OCI-LY1 (cell line): ENCODE measurements around the gene ZBTB20.

Source experiments
- H2AFZ ChIP-seq: fragments of 200-600 bp; sonication (generic), shearing (Covaris generic); 2 replicates; pipeline ENCODE4 v1.6.0; 2014; ENCODE audit warnings: antibody characterized with exemption, mild to moderate bottlenecking, low read length
- H3F3A ChIP-seq: fragments of 200-600 bp; sonication (generic), shearing (Covaris generic); 2 replicates; pipeline ENCODE4 v1.6.0; 2014; ENCODE audit warnings: mild to moderate bottlenecking, antibody characterized with exemption, low read length, moderate library complexity; ENCODE audit not compliant: insufficient read depth
- H3K27ac ChIP-seq: fragments of 200-600 bp; sonication (generic); 2 replicates; pipeline ENCODE4 v1.5.1; 2014; ENCODE audit warnings: low read length, mixed run types, mild to moderate bottlenecking, low read depth; ENCODE audit not compliant: poor library complexity, severe bottlenecking
- H3K27me3 ChIP-seq: fragments of 200-600 bp; sonication (generic); 2 replicates; pipeline ENCODE4 v1.6.0; 2014; ENCODE audit warnings: antibody characterized with exemption, mild to moderate bottlenecking, low read length, moderate library complexity; ENCODE audit not compliant: insufficient read depth
- H3K36me3 ChIP-seq: fragments of 200-600 bp; sonication (generic); 2 replicates; pipeline ENCODE4 v1.6.1; 2014; ENCODE audit warnings: mild to moderate bottlenecking, antibody characterized with exemption, low read length, moderate library complexity, mixed read lengths; ENCODE audit not compliant: insufficient read depth
- H3K4me1 ChIP-seq: fragments of 200-600 bp; sonication (generic); 2 replicates; pipeline ENCODE4 v1.5.1; 2014; ENCODE audit warnings: mild to moderate bottlenecking, low read length, moderate library complexity; ENCODE audit not compliant: insufficient read depth, severe bottlenecking
- H3K4me2 ChIP-seq: fragments of 200-600 bp; sonication (generic), shearing (Covaris generic); 2 replicates; pipeline ENCODE4 v1.6.1; 2014; ENCODE audit warnings: low read length
- H3K4me3 ChIP-seq: fragments of 200-600 bp; sonication (generic); 2 replicates; pipeline ENCODE4 v1.5.1; 2014; ENCODE audit warnings: low read length, low read depth, mild to moderate bottlenecking, mixed read lengths; ENCODE audit not compliant: poor library complexity, severe bottlenecking
- H3K79me2 ChIP-seq: fragments of 200-600 bp; shearing (Covaris generic); 2 replicates; pipeline ENCODE4 v1.6.1; 2016; ENCODE audit warnings: mixed run types, low read length, mixed read lengths; ENCODE audit not compliant: insufficient read depth
- H3K9ac ChIP-seq: fragments of 200-600 bp; sonication (generic), shearing (Covaris generic); 2 replicates; pipeline ENCODE4 v1.6.1; 2014; ENCODE audit warnings: mild to moderate bottlenecking, low read length, mixed read lengths
- H3K9me2 ChIP-seq: fragments of 200-600 bp; sonication (generic), shearing (Covaris generic); 2 replicates; pipeline ENCODE4 v1.6.1; 2014; ENCODE audit warnings: low read depth, mild to moderate bottlenecking, low read length, mixed read lengths
- H3K9me3 ChIP-seq: fragments of 200-600 bp; shearing (Covaris generic); 2 replicates; pipeline ENCODE4 v1.6.1; 2014; ENCODE audit warnings: low read length, mixed read lengths
- H4K20me1 ChIP-seq: fragments of 200-600 bp; sonication (generic), shearing (Covaris generic); 2 replicates; pipeline ENCODE4 v1.6.0; 2016; ENCODE audit warnings: mild to moderate bottlenecking, low read length; ENCODE audit not compliant: insufficient read depth
- EZH2 ChIP-seq: fragments of 200-600 bp; sonication (generic), shearing (Covaris generic); IDR thresholded peaks from 2 replicates; pipeline ENCODE4 v1.8.0; 2017; ENCODE audit warnings: borderline replicate concordance, mixed run types, mild to moderate bottlenecking, antibody characterized with exemption, low read length, moderate library complexity, mixed read lengths
- TF ChIP-seq, protein P1 (sequence below): fragments of 200-600 bp; sonication (generic), shearing (Covaris generic); IDR thresholded peaks from 2 replicates; pipeline ENCODE4 v1.5.1; 2017; ENCODE audit warnings: mild to moderate bottlenecking, antibody characterized with exemption, low read length, moderate library complexity, mixed read lengths

ZBTB20 gene

DNA sequence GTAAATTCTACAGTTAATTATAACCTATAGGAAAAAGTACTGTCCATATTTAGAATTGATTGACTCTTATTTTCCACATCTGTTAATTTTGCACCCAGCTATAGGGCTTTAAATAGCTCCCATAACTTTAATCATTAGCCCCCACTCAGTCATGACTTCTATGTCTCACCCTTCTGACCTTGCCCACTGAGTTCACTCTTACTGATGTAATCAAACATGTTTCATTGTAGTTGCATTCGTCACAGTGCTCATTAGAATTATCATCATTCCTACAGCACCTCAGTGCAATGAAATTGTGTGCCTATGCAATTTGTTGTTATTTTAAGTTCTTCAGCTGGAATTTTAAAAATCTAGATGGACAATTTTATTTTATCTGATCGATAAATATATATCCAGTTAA, 701.9 kb downstream of the ZBTB20 start:
- H3K27ac ChIP-seq = no peak overlapping the region
- no peak overlapping the region for H3K4me2 ChIP-seq
- H3K27me3 ChIP-seq = no peaks in the 10 kb centered on the region
- no peak for TF ChIP-seq EZH2
- TF ChIP-seq, protein P1, sequence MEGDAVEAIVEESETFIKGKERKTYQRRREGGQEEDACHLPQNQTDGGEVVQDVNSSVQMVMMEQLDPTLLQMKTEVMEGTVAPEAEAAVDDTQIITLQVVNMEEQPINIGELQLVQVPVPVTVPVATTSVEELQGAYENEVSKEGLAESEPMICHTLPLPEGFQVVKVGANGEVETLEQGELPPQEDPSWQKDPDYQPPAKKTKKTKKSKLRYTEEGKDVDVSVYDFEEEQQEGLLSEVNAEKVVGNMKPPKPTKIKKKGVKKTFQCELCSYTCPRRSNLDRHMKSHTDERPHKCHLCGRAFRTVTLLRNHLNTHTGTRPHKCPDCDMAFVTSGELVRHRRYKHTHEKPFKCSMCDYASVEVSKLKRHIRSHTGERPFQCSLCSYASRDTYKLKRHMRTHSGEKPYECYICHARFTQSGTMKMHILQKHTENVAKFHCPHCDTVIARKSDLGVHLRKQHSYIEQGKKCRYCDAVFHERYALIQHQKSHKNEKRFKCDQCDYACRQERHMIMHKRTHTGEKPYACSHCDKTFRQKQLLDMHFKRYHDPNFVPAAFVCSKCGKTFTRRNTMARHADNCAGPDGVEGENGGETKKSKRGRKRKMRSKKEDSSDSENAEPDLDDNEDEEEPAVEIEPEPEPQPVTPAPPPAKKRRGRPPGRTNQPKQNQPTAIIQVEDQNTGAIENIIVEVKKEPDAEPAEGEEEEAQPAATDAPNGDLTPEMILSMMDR = no peak
- H4K20me1 ChIP-seq = no peaks in the 10 kb centered on the region
- H3K9me2 ChIP-seq = no peaks in the 10 kb centered on the region
- H3K4me3 ChIP-seq = no peak overlapping the region
- H3K9ac ChIP-seq = no peak overlapping the region
- no peaks in the 10 kb centered on the region for H3K9me3 ChIP-seq
- no peaks in the 10 kb centered on the region for H3K4me1 ChIP-seq
- no peak overlapping the region for H2AFZ ChIP-seq
- no peaks in the 10 kb centered on the region for H3K79me2 ChIP-seq
- H3F3A ChIP-seq = no peaks in the 10 kb centered on the region
- H3K36me3 ChIP-seq = no peaks in the 10 kb centered on the region

DNA sequence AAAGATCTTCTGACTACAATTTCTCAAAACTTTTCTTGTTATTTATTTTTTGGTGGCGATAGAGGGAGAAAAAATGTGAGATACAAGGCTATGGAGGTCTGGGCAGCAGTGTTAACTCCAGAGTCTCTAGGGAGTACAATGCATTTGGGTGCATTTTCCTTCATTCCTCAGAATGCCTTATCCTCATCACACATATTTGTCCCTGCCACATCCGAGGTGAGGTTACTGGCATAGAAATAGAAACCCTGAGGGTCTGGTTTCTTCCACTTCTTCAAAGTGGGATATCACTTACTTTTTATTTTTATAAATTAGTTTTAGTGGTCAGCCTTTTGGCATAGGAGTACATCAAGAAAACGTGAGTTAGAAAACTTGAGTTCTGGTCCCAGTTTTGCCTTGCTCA, 702.9 kb downstream of the ZBTB20 start:
- no peaks in the 10 kb centered on the region for H3K9me3 ChIP-seq
- H4K20me1 ChIP-seq = no peaks in the 10 kb centered on the region
- H3K9me2 ChIP-seq = no peaks in the 10 kb centered on the region
- no peaks in the 10 kb centered on the region for H3K79me2 ChIP-seq
- H3F3A ChIP-seq = no peaks in the 10 kb centered on the region
- H2AFZ ChIP-seq = no peak overlapping the region
- no peaks in the 10 kb centered on the region for H3K4me1 ChIP-seq
- H3K4me2 ChIP-seq = no peak overlapping the region
- no peak overlapping the region for H3K27ac ChIP-seq
- H3K4me3 ChIP-seq = no peak overlapping the region
- no peak overlapping the region for H3K9ac ChIP-seq
- H3K36me3 ChIP-seq = no peaks in the 10 kb centered on the region
- no peak for TF ChIP-seq EZH2
- TF ChIP-seq, protein P1 = no peak
- no peaks in the 10 kb centered on the region for H3K27me3 ChIP-seq

DNA sequence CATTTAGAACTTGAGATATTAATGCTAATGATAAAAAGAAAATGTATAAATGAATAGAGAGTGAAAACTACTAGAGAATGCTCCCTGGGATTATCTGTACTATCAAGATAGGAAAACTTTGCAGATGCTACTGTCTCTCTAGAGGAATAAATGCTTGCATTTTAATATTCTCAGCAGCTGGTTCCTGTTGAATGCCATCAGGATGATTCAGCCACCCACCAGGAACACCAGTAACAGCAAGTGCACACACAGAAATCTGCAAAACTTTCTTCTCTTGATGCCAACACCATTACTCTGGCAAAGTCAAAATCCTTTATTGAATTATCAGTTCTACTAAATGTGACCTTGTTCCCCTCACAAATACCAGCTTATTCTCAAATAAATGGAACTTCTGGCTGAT, 704.8 kb downstream of the ZBTB20 start:
- Histone ChIP-seq H2AFZ (no peak overlapping the region), H3K9ac (no peak overlapping the region), H3K4me1 (no peaks in the 10 kb centered on the region), H3K4me3 (no peak overlapping the region), H3K36me3 (no peaks in the 10 kb centered on the region), H3F3A (no peaks in the 10 kb centered on the region), H4K20me1 (no peaks in the 10 kb centered on the region), H3K27ac (no peak overlapping the region), H3K27me3 (no peaks in the 10 kb centered on the region), H3K79me2 (no peaks in the 10 kb centered on the region), H3K9me2 (no peaks in the 10 kb centered on the region), H3K9me3 (no peaks in the 10 kb centered on the region), H3K4me2 (no peak overlapping the region)
- TF ChIP-seq EZH2 = no peak

DNA sequence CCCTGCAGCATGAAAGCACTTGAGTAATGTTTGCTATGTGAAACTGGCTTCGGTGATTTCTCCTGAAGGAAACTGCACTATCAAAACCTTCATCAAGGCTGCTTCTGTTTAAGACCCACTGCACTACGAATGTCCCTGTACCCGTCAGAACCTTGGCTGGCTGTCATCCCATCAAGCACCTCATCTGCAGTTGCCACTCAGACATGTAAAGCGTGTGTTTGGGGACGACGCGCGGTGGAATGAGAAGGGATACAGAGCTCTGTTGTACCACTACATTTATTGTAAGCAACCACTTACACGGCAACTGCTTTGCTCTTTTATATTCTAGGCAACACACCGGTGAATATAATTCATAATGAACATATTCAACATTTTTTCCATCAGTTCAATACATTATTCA, 705.7 kb downstream of the ZBTB20 start:
- no peaks in the 10 kb centered on the region for H3K27me3 ChIP-seq
- H3K27ac ChIP-seq = no peak overlapping the region
- H3K4me1 ChIP-seq = no peaks in the 10 kb centered on the region
- H4K20me1 ChIP-seq = no peaks in the 10 kb centered on the region
- H3K36me3 ChIP-seq = no peaks in the 10 kb centered on the region
- H3K4me3 ChIP-seq = no peak overlapping the region
- no peak overlapping the region for H3K4me2 ChIP-seq
- no peak overlapping the region for H2AFZ ChIP-seq
- TF ChIP-seq EZH2 = no peak
- TF ChIP-seq, protein P1 = no peak
- H3F3A ChIP-seq = no peaks in the 10 kb centered on the region
- H3K9me3 ChIP-seq = no peaks in the 10 kb centered on the region
- H3K79me2 ChIP-seq = no peaks in the 10 kb centered on the region
- no peaks in the 10 kb centered on the region for H3K9me2 ChIP-seq
- H3K9ac ChIP-seq = no peak overlapping the region
